HFFc6 (cell line): ENCODE data around the gene LSS. TPM values are rescaled to one million over a fixed set of nuclear protein-coding genes. Genes with fewer than 3 reads are reported as not detected.

ENCODE experiments used
- DNase-seq: peaks from one replicate; pipeline ENCODE4 v3.0.0-alpha.2; 2018
- H3K27ac Mint-ChIP-seq: 2 replicates; pipeline ENCODE4 v1.8.0; 2020; ENCODE audit warnings: mild to moderate bottlenecking, mixed read lengths
- H3K27me3 Mint-ChIP-seq: 2 replicates; pipeline ENCODE4 v1.8.0; 2021; ENCODE audit warnings: mild to moderate bottlenecking, moderate library complexity, mixed read lengths; ENCODE audit not compliant: insufficient read depth
- H3K36me3 Mint-ChIP-seq: 2 replicates; pipeline ENCODE4 v1.8.0; 2021; ENCODE audit warnings: low read depth, mixed read lengths
- H3K4me1 Mint-ChIP-seq: 2 replicates; pipeline ENCODE4 v1.8.0; 2020; ENCODE audit warnings: low read depth, mixed read lengths
- H3K4me3 Mint-ChIP-seq: 2 replicates; pipeline ENCODE4 v1.8.0; 2020; ENCODE audit warnings: mild to moderate bottlenecking, moderate library complexity, mixed read lengths
- H3K9me3 Mint-ChIP-seq: 2 replicates; pipeline ENCODE4 v1.8.0; 2020; ENCODE audit warnings: mild to moderate bottlenecking, mixed read lengths
- CTCF ChIP-seq: fragments of 200-600 bp; sonication (generic); IDR thresholded peaks from 2 replicates; pipeline ENCODE4 v1.5.0; 2021; ENCODE audit warnings: antibody characterized with exemption, mild to moderate bottlenecking
- total RNA-seq, 6 experiments: library from RNA; stranded (reverse); fragmentation: NEBNext Ultra II Directional; extraction: Animal tissue kit (Norgen Biotek cat#: 25700); gene quantifications; 2 replicates in 1 of 6; 3 replicates in 5 of 6; pipeline ENCODE4 v1.2.3, GENCODE V29; 2021

Gene LSS
- total RNA-seq, 6 experiments from 2014 or later: 47.9 to 61.3 (median 50.6) TPM

GRCh38 chr21:46157396-46157986 lies 71.1 kb downstream of the LSS start:
- Mint-ChIP-seq H3K4me3 (no peak overlapping the region), H3K4me1 (no peaks in the 10 kb centered on the region), H3K27me3 (peaks cover 4% of the 10 kb centered on the region), H3K36me3 (no peaks in the 10 kb centered on the region), H3K27ac (no peak overlapping the region), H3K9me3 (no peaks in the 10 kb centered on the region)
- DNase-seq: no peak
- TF ChIP-seq CTCF: no peak

GRCh38 chr21:46156678-46157077 lies 71.9 kb downstream of the LSS start:
- Mint-ChIP-seq H3K27me3 (peaks cover 4% of the 10 kb centered on the region), H3K4me3 (no peak overlapping the region), H3K4me1 (no peaks in the 10 kb centered on the region), H3K36me3 (no peaks in the 10 kb centered on the region), H3K27ac (no peak overlapping the region), H3K9me3 (no peaks in the 10 kb centered on the region)
- no peak for TF ChIP-seq CTCF
- no peak for DNase-seq

- H3K36me3 Mint-ChIP-seq: no peaks in the 10 kb centered on the region
- no peak overlapping the region for H3K27ac Mint-ChIP-seq
- H3K9me3 Mint-ChIP-seq: no peaks in the 10 kb centered on the region
- DNase-seq: no peak
- peaks cover 4% of the 10 kb centered on the region for H3K27me3 Mint-ChIP-seq
- H3K4me3 Mint-ChIP-seq: no peak overlapping the region
- TF ChIP-seq CTCF: no peak
- no peaks in the 10 kb centered on the region for H3K4me1 Mint-ChIP-seq
Observed at GRCh38 chr21:46156378-46156645, 72.3 kb downstream of the LSS start.

- no peaks in the 10 kb centered on the region for H3K4me1 Mint-ChIP-seq
- DNase-seq: no peak
- no peaks in the 10 kb centered on the region for H3K36me3 Mint-ChIP-seq
- peaks cover 4% of the 10 kb centered on the region for H3K27me3 Mint-ChIP-seq
- TF ChIP-seq CTCF: no peak
- no peak within 1 kb of the TSS for H3K4me3 Mint-ChIP-seq
- no peak within 1 kb of the TSS for H3K27ac Mint-ChIP-seq
- no peaks in the 10 kb centered on the region for H3K9me3 Mint-ChIP-seq
Observed at GRCh38 chr21:46155514-46156377, 72.8 kb downstream of the LSS start, which contains the start of gene FTCD. Gene FTCD (minus strand): TSS chr21:46155579. CDS start chr21:46155523, 56 bp downstream.

GRCh38 chr21:46154955-46155513 lies 73.5 kb downstream of the LSS start:
- Mint-ChIP-seq H3K9me3 (no peaks in the 10 kb centered on the region), H3K27ac (no peak overlapping the region), H3K36me3 (no peaks in the 10 kb centered on the region), H3K27me3 (peaks cover 4% of the 10 kb centered on the region), H3K4me3 (no peak overlapping the region), H3K4me1 (no peaks in the 10 kb centered on the region)
- no peak for DNase-seq
- no peak for TF ChIP-seq CTCF
